HL-60/S4 treated with phorbol 12-myristate 13-acetate at 8.2 ng/mL for 4 days and 3 days (cell line): ENCODE data around the gene CCNY.

Experiments used
- in situ Hi-C: fragments of 300-500 bp; cut with MboI; formaldehyde crosslinking; loops from 2 replicates; pipeline ENCODE4 v1.15.0; 2022; ENCODE audit warnings: low sequenced_read_pairs

CCNY gene

DNA sequence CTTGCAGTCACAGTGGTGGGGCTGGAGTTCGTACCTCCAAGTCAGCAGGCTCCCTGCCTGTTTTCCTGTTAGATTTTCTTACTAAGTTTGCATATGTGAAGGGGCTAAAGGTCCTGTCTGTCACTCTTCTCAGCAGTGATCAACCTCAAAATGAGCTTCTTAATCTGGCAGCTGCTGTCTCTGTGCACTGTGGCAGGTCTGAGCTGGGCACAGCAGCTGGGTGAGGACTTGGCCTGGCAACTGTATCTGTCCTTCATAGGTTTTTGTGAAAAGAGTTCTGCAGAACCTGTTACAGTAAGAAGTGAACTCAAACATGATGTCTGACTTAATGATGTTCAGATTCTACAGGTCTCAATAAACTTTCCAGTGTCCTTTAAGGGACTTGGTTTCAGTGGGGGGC, 237.5 kb downstream of the CCNY start:
- in situ Hi-C loops: no loop called here

DNA sequence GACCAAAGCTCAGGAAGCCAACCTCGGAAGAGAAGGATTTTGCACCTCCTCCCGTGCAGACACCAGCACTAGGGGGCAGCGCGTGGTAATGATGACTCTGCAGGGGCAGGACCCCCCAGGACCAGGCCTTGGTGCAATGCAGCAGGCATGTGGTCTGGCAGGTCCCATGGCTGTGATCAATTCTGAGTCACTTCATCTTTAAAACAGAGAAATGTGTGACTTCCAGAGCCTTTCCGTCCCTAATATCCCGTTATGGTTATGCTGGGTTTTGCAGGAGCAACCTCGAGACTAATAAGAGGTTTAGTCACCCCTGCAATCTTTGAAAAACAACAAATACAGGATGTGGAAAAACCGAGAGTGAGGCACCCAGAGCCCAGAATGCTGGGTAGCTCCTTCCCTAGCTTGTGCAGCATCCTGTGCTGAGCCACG, 238.6 kb downstream of the CCNY start:
- in situ Hi-C loops: no loop called here

DNA sequence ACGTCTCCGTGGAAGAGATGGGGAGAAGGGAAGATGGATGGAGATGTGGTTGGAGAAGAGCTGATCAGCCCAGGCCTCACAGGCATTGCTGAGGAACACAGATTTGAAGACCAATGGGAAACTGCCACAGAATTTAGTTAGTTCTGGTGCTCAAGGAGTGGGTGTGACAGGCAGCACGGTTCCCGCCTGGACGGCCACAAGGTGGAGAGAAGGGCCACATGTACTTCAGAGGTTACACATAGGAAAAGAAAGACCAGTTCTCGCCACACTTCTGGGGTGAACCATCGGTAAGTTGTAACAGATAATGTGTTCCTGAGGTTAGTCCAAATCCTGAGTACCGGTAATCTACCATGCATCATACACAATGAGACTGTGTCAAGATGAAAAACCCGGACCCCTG, 239.3 kb downstream of the CCNY start:
- in situ Hi-C loops: no loop called here

DNA sequence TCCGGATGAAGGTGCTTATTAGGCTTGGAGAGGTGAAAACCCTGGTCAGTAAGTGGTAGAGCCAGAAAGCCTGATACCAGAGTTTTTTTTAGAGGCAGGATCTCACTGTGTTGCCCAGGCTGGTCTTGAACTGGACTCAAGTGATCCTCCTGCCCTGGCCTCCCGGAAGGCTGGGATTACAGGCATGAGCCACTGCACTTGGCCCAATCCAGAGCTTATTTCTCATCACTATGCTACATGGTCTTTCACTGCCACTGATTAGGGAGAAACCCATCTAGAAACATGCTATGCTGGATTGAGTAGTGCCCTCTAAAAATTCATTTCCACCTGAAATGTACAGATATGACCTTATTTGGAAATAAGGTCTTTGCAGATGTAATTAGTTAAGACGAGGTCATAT, 240.4 kb downstream of the CCNY start:
- in situ Hi-C loops: no loop called here

GRCh38 chr10:35577926-35578617, 241.8 kb downstream of the CCNY start:
- in situ Hi-C loops: no loop called here

DNA sequence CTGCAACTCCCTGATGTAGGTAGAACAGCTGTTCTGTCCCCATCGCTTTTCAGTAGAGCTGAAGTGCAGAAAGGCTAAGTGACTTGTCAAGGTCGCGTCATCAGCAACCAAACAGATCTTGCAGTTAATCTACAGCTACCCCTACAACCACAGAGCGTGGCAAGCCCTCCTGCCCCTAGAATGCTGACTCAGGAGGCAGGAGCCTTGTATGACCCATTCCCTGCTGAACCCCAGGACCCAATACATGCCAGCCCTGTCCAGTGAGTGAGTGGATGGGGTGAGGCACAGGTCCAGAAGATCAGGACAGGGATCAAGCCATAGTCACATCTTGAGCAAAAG, 242.3 kb downstream of the CCNY start:
- in situ Hi-C loops: no loop called here

DNA sequence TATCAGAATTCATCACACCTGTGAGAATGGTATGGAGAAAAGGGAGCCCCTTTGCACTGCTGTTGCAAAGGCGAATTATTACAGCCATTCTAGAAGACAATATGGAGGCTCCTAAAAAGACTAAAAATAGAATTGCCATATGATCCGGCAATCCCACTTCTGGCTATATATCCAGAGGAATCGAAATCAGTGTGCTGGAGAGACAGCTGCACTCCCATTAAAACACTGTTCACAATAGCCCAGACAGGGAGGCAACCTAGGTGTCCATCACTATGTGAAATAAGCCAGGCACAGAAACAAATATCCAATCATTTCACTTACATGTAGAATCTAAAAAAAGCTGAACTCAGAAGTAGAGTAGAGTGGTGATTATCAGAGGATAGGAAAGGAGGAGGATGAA, 242.8 kb downstream of the CCNY start:
- in situ Hi-C loops: no loop called here

DNA sequence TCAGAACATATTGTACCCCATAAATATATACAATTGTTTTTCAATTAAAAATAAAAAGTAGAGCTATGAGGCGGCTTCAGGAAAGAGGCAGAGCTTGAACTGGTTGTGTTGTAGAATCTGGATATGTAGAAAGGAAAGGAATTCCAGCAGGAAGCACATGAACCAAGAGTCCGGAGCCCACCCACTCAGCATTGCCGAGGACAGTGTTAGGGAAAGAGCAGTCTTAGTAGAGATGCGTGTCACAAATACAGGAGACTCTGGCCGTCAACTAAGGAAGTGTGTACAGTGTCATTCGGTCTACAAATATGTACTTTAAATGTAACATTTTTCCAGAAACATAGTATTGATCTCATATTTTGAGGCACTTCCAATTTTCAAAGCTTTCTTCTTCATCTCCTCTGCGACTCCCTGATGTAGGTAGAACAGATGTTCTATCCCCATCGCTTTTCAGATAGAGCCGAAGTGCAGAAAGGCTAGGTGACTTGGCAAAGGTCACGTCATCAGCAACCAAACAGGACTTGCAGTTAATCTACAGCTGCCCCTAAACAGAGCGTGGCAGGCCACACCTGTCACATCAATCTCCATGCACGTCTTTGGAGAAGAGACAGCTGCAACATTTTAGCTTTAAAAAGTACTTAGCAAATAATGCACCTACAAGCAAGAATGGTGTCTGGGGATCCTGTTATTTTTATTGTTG, 243.6 kb downstream of the CCNY start:
- in situ Hi-C loops: no loop called here

DNA sequence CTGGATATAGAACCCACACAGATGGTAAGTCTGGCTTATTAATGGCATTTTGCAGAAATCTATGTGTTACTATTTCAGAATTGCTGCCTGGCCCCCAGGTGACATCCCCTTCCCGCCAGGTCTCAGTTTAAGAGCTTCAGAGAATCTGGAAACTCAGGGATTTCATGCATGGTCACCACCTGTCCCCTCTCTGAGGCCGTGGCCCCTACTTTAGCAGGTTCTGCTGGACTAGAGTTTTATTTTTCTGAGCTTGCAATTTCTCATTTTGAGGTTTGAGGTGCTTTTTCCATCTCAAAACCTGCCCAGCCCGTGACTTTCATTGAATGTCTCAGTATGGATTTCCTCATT, 244.1 kb downstream of the CCNY start:
- in situ Hi-C loops: no loop called here

GRCh38 chr10:35581655-35582054, 245.3 kb downstream of the CCNY start:
- in situ Hi-C loops: no loop called here

- in situ Hi-C loops: no loop called here
Measured at GRCh38 chr10:35584946-35585345, 248.6 kb downstream of the CCNY start.

GRCh38 chr10:35585356-35585755, 249.0 kb downstream of the CCNY start:
- in situ Hi-C loops: no loop called here

DNA sequence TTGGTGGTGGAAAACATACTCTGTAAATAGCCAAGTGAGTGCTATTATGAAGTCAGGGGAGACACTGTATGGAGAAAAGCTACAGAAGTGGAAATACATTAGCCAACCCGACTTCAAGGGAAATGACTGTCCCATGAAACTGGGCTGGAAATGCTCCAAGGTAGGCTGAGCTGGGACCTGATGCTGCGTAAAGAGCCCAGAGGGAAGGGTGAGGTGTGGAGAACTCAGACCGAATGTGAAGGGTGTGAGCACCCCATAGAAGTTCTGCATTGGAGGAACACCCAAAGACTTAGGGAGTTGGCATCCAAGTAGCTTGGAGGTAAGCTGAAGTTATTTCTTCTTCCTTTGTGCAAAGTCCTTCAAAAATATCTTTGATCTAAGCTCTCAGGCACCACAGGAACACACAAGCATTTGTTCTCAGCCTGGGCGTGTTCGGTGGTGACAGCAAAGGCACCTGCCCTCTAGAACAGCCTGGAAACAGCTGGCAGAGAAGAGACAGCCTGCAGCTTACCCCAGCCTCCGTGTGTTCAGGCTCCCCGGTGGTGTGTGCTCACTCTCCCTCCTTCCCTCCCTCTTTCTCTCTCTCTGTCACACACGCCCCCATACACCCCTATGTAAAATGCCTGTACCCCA, 249.7 kb downstream of the CCNY start:
- in situ Hi-C loops: no loop called here

DNA sequence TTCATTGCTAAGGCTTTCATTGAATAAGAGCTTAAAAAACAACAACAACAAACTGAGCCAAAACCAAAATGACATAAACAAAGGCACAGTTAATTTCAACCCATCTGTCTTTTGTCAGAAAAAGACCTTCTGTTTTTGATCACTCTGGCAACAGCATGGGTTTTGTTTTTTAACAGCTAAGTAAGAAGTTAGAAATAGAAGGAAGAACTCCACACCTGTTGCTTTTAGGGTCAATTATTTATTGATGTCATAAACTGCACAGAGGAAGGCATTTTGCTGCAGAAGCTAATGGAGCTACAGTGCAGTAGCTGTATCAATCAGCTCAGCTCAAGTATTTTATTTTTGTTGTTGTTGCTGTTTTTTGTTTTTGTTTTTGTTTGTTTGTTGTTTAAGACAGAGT, 252.5 kb downstream of the CCNY start:
- in situ Hi-C loops: no loop called here

- in situ Hi-C loops: no loop called here
Measured at GRCh38 chr10:35592441-35592840, 256.1 kb downstream of the CCNY start.

DNA sequence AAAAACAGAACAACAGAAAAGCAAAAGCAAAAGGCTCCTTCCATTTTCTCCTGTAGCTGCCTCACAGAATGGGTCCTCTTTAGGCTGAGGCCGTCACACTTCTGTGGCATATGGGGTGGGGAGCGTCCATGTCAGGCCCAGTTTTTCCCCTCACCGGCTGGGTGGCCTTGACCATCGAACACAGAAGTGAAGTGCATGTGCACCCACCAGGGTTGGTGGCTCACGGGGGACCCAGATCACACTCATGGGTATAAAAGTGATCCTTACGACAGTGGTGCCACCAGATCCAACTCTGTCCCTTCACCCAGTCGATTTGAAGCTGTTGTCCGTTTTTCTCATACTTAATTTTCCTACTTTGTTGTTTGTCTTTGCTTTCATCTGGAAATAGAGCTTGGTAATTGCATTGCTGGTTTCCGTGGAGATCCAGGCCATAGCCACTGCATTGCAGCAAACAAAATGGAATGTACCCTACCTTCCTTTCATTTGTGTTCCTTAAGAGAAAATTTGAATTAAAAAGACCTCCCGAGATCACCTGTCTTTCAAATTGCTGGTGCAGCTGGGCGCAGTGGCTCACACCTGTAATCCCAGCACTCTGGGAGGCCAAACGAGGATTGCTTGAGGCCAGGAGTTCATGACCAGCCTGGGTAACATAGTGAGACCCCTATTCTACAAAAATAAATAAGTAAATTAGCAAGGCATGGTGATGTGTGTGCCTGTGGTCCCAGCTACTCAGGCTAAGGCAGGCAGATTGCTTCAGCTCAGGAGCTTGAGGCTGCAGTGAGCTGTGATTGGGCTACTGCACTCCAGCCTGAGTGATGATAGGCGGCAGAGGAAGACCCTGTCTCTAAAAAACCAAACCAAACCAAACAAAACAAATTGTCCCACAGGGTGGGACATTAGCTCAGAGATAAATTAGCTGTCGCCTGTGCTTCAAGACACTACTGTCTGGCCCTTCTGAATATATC, 258.1 kb downstream of the CCNY start:
- in situ Hi-C loops: no loop called here

- in situ Hi-C loops: no loop called here
Measured at GRCh38 chr10:35595106-35595505, 258.8 kb downstream of the CCNY start.

- in situ Hi-C loops: no loop called here
Measured at GRCh38 chr10:35598379-35598778, 262.1 kb downstream of the CCNY start.

DNA sequence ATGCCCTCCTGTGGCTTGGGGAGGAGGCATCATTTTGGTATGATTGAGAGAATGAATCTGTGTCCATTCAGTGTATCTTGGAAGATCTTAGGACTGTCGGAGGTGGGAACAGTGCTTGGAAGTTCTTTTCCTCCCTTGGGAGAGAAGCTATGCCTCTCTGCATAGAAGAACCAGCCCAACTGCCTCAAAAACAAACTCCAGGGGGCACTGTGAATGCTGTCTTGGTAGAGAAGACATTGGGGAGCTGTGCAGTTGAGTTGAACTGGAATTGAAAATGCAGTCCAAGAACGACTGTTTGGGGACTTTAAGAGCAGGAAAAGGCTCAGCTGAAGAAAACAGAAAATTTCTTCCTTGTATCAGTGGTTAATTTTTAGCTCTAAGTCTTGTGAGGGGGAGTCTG, 263.9 kb downstream of the CCNY start:
- in situ Hi-C loops: no loop called here

DNA sequence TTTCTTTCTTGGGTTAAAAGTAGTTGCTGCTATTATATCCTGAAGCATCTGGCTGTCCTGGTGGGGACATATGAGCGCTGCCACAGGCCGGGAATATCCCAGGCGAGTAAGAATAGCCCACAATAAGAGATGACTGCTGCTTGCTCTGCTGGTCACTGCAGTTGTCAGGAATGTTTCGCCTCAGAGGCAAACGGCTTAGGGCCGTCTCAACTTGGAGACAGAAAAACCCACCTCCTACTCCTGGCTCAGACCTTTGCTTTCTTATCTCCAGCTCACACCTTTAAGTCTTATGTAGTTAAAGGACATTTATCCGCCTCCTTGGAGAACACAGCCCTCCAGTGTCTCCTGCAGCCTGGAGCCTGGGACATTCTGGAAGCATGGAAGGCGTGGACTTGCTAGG, 268.9 kb downstream of the CCNY start, which contains the start of gene GJD4:
TSS of gene GJD4 (plus strand) at position 151 of the 400 bp plus-strand sequence. CDS start at position 378, 227 bp downstream.
- in situ Hi-C loops: no loop called here

- in situ Hi-C loops: no loop called here
Measured at GRCh38 chr10:35606430-35606829, 270.1 kb downstream of the CCNY start.
